ENCODE measurements around the gene NDUFA8.

The NDUFA8 gene

DNA sequence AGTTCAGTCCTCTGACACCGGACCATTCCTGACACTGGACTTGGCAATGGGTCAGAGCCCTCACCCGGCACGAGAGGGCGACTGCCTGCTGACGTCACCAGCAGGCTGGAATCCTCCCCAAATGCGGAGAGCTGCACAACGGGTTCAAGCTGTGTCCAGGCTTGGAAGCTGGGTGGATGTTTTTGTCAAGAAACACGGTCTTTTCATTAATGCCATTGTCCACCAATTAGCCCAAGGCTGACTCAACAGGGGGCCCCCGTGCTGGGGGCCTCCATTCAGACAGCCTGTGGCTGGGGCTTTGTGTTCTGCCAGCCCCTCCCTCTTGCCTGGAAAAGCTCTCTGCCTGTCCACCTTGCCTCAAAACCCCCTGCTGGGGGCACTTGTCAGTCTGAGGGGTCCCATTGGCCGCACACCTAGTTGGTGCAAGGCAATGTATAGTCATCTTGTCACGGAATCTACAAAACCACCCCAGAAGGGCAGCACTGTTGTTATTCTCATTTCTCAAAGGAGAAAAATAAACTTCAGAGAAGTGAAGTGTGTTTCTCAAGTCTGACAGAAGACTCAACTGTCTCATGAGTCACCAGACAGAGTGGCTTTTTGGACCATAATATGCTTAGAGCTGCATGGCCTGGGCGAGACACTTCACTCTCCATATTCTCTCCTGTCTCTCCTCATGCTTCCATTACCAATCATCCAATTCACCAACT, 24.6 kb downstream of the NDUFA8 start:
- DNase-seq: no peak

GRCh38 chr9:122133984-122134535, 25.5 kb downstream of the NDUFA8 start:
- DNase-seq: no peak

DNA sequence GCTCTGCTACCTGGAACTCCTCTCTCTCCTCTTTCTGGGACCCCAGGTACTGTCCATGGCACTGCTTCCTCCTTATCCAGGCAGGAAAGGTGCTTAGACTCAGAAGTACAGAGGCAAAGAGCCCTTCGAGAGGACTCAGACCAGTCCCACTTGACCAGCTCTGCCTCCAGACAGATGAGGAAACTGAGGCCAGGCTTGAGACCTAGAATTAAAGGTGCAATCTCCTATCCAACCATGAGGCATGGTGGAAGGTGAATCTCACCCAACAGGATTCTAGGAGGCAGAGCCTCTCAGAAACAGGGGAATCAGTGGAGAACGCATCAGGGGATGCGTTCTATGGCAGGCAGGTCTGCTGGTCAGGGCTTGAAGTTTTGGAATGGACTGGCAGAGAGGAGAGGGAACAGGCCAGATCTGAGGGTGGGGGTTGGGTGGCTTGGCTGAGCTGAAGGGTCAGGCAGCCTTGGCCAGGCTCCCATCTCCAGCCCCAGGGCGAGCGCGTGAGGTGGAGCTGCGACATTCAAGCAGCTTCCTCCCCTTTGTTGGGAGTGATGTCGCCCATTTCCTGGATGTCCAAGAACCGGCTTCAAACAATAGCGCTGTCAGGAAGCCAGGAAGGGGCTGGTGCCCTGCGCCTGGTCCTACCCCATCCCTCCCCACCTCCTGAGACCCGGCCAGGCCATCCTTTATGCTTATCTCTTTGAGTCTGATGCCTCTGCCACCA, 26.2 kb downstream of the NDUFA8 start:
- DNase-seq: no peak

GRCh38 chr9:122132539-122132938, 27.0 kb downstream of the NDUFA8 start:
- DNase-seq: no peak

DNA sequence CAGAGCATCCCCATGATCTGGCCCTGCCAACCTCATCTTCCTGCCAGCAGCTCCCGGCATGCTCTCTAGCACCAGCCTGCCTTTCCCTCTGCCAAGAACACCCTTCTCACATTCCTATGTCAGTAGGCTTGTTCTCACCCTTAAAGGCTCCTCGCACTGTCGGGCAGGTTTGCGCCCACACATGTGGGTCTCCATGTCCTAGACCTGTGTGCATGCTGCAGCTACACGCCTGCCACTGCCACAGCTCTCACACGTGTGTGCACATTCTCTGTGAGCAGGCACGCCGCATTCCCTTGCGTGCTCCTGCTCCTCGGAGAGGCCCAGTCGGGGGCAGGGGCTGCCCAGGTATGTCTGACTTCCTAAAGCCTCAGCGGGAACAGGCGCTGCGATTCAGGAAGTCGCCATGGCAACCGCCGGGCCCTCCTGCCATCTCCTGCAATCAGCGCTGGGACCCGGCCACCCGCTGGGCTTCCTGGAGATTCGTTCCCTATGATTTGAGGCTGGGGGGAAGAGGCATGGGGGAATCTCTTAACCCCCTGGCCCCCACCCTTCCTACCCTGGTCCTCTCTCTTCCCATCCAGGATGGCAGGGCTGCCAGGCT, 28.1 kb downstream of the NDUFA8 start:
- DNase-seq: no peak

- DNase-seq: no peak
Observed at GRCh38 chr9:122130837-122131236, 28.7 kb downstream of the NDUFA8 start.

GRCh38 chr9:122129969-122130368, 29.6 kb downstream of the NDUFA8 start:
- DNase-seq: no peak

DNA sequence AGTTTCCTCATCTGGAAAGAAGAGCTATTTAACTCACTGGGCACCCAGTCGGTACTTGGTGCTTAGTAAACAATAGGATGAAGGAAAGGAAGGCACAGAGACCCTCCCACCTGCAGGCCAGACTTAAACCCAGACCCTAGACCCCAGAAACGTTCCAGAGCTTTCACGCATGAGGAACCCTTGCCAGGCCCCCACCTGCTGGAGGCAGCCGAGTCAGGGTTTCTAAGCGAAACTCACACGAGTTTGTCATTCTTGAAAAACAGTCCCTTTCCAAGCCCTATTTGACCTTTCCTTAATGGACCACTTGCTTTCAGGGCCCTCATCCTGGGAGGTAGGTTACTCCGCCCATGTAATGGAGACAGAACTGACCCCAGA, 30.6 kb downstream of the NDUFA8 start:
- DNase-seq: no peak

DNA sequence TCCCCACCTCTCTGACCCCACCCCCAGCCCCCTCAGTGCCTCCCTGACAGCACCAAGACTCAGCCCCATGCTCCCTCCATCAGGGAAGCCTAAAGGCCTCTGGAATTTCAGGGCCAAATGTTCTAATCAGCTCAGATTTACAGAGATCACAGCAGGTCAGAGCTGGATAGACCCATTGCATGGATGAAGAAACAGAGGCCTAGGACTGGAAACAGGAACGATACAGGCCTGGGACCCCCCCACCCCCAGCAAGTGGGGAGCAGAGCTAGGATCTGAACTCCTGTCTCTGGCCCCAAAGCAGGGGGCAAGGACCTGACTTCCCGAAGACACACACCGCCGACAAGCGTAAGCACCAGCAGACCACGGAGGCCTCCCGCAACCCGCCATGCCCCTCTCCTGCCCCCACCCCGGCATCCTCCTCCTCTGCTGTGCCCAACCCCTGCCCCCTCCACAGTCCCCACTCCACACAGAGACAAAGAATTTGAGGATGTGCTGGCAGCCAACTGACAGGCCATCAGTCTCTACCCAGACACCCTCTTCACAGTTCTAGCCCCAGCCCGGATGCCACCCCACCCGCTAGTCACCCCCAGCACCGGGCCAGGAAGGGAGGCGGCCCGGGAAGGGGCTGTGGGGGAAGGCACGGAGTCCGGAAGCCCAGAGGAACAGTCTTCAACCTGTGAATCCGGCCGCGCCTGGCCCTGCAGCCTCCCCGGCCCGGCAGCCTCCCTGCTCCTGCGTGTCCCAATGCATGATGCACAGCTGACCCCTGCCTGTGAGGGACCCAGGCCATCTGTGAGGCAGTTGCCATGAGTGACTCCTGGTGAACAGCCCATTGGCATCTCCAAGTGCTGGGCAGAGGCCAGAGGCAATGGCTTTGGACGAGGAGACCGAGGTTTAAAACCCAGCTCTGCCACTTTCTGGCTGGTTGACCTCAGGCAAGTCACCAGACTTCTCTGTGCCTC, 31.3 kb downstream of the NDUFA8 start:
- no peak for DNase-seq

GRCh38 chr9:122127396-122127798, 32.2 kb downstream of the NDUFA8 start:
- DNase-seq: no peak

- DNase-seq: peak; percentile 71
Observed at GRCh38 chr9:122126331-122127261, 33.0 kb downstream of the NDUFA8 start.

GRCh38 chr9:122125509-122126330, 33.9 kb downstream of the NDUFA8 start:
- DNase-seq: no peak

GRCh38 chr9:122125158-122125508, 34.4 kb downstream of the NDUFA8 start:
- DNase-seq: peak; percentile 64

DNA sequence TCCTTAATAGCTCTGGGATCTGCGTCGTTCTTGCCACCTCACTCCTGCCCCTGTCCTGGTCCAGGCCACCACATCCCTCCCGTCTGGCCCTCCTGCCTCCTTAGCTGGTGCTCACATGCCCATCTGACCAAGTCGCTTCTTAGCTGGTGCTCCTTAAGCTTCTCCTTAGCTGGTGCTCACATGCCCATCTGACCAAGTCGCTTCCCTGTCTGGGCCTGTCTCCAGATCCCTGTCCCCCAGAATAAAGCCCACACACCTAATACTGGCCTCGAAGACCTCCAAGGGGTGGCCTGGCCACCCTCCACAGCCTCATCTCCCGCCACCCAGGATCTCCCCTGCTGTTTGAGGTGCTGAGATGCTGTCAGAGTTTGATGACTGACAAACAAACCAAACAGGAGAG, 35.1 kb downstream of the NDUFA8 start:
- no peak for DNase-seq

DNA sequence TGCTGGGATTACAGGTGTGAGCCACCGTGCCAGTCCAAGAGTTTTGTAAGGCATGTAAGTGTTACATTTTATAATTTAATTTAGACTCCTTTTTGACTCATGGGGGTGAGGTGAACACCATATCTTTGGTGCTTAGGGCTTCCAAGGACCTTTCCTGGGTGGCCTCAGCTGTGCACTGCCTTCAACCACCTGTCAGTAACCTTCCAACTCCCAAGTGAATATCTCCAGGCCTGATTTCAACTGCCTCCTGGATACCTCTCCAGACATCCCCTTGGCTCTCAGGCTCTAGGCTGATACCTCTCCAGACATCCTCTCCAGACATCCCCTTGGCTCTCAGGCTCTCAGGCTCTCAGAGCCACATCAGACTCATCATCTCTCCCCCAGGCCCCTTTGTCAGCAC, 35.5 kb downstream of the NDUFA8 start:
- DNase-seq: no peak

GRCh38 chr9:122122903-122123632, 36.5 kb downstream of the NDUFA8 start:
- DNase-seq: peak; percentile 57

DNA sequence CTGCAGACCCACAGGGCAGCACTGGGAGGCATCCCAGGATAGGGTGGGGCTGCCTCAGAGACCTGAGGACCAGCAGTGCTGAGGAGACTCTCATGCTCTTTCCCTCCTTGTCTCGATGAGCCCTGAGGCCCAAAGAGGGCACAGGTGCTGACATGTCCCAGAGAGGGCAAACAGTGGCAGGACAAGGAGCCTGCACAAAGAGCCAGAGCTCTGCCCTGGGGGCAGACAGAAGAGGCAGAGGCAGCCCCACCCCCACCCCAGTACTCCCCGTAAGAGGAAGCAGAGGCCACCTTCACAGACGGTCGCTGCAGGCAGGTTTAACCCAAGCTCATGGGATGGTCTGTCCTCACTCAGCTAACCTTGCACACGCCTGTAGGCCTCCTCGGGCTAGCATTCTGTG, 37.1 kb downstream of the NDUFA8 start:
- DNase-seq: no peak

GRCh38 chr9:122121931-122122330, 37.6 kb downstream of the NDUFA8 start:
- DNase-seq: no peak

- no peak for DNase-seq
Observed at GRCh38 chr9:122121391-122121790, 38.2 kb downstream of the NDUFA8 start.
